GM18502 (cell line): ENCODE results near the gene GET3.

Experiments
- ATAC-seq: cut with Tn5 transposase; IDR thresholded peaks from one replicate; pipeline ENCODE4 v1.9.1; 2021; ENCODE audit warnings: mild to moderate bottlenecking; ENCODE audit not compliant: unreplicated experiment, poor library complexity

The GET3 gene

DNA sequence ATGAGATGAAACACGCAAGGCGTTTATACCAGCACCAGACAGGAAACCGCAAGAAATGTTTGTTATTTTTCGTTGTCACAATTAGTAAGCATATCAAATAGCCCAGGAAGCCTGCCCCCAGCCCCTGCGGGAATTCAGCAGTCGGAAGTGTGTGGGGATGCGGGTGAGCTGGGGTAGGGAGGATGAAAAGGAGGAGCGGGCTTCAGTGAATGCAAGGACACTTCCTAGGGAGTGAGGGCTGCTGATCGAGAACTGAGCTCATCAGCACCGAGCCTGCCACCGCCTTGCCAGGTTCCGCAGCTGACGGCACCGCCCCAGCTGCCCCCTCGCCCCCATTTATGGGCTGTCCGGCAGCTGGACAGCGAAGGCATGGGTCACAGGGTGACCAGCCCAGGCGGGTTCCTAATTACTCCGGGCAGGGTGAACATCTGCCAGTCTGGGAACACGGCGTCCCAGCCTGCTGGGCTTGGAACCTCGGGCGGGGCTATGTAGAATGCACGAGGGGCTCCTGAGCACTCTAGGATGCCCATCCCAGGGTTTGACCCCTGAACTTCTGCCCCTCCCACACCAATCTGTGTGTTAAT lies 12.7 kb downstream of the GET3 start:
- no peak for ATAC-seq

DNA sequence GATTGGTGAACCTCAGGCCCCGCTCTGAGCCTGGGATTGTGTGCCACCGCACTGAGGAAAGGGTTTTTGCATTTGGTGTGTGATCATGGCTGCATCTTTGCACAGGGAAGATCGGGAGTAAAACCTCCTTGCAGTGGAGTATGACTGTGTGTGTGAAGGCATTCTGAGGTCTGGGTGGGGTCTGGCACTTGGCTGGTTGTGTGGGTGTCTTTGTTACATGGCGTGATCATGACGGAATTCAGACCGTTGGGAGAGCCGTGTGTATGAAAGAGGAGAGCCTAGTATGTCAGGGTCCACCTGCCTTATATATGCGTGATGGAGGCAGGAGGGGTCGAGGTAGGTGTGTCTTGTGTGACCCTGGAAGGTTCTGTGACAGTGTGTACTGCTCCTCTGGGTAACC lies 13.6 kb downstream of the GET3 start:
- no peak for ATAC-seq

DNA sequence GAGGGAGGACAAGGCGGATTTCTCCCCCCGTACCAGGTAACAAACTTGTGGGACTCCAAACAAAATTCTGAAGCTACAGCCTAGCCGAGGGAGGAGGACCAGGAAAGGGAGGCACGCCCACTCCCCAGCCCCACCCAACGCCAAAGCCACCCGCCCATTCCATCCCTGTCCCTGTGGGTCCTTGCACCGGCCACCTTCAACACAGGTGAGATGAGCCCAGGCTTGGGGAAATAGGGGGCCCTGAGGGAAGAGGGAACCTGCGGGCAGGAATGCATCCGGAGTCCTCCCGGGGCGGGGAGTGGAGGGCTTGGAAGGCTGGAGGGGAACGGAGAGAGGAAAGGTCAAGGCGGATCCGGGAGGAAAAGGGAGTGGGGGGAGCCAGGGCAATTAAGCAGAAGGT lies 14.3 kb downstream of the GET3 start, which contains the start of gene BEST2:
TSS of gene BEST2 (plus strand) at position 157 of the 400 bp plus-strand sequence. CDS start 802 bp downstream, outside the sequence.
- ATAC-seq: no peak

DNA sequence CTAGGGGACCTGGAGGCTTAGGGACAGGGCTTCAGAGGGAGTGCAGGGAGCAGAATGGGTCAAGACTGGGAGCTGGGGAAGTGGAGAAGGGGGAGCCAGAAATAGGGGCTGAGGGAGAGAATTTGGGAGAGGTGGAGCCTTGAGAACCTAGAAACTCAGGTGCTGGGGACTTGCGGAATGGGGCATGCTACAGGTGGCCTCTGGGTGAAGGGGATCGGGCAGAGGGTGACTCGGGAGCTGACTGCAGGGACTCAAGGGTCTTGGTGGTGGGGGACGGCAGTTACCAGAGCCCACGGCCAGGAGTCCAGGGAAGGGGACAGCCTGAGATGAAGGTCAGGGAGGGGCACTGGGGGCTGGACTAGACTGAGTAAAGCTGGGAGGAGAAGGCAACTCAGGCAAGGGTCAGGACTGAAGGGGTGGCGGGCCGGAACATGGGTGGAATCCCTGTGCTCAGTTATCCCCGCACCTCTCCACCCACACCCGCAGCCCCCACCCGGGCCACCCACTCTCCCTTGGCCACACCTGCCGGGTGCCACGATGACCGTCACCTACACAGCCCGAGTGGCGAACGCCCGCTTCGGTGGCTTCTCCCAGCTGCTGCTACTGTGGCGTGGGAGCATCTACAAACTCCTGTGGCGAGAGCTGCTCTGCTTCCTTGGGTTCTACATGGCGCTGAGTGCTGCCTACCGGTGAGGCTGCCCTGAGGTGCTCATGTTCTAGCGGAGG lies 14.9 kb downstream of the GET3 start:
- no peak for ATAC-seq

DNA sequence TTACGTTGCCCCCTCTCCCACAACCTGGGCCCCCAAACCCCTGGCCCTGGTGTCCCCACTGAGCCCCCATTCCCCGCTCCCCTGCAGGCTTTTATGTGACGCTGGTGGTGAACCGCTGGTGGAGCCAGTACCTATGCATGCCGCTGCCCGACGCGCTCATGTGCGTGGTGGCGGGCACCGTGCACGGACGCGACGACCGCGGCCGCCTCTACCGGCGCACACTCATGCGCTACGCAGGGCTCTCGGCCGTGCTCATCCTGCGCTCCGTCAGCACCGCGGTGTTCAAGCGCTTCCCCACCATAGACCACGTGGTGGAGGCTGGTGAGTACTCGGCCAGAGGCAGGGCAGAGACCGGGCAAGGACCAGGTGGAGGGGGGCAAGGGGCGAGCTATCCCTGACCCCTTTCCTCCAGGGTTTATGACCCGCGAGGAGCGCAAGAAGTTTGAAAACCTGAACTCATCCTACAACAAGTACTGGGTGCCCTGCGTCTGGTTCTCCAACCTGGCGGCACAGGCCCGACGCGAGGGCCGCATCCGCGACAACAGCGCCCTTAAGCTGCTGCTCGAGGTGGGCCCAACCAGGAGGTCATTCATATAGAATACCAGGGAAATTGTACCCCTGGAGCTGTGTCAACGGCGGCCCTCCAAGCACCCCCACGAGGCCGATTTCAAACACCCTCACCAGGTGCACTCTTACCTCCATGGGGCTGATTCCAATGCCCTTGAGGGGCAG lies 17.3 kb downstream of the GET3 start:
- no peak for ATAC-seq

DNA sequence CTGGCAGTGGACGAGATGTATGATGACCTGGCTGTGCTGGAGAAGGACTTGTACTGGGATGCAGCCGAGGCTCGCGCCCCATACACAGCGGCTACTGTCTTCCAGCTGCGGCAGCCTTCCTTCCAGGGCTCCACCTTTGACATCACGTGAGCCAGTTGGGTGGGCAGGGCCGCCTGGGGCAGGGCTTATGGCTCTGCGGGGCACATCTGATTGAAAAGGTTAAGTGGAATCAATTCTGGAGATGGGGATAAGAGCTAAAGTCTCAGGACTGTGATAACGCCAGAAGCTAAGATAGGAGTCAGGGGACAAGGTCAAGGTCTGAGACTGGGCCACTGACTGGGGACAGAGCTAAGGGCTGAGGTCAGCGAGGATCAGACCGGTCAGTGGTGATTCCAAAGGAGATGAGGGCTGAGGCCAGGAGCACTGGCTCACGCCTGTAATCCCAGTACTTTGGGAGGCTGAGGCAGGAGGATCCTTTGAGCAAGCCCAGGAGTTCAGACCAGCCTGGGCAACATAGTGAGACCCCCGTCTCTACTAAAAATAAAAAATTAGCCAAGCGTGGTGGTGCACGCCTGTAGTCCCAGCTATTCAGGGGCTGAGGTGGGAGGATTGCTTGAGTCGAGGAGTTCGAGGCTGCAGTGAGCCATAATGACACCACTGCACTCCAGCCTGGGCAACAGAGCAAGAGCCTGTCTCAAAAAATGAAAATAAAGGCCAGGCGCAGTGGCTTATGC lies 19.0 kb downstream of the GET3 start:
- ATAC-seq: no peak

DNA sequence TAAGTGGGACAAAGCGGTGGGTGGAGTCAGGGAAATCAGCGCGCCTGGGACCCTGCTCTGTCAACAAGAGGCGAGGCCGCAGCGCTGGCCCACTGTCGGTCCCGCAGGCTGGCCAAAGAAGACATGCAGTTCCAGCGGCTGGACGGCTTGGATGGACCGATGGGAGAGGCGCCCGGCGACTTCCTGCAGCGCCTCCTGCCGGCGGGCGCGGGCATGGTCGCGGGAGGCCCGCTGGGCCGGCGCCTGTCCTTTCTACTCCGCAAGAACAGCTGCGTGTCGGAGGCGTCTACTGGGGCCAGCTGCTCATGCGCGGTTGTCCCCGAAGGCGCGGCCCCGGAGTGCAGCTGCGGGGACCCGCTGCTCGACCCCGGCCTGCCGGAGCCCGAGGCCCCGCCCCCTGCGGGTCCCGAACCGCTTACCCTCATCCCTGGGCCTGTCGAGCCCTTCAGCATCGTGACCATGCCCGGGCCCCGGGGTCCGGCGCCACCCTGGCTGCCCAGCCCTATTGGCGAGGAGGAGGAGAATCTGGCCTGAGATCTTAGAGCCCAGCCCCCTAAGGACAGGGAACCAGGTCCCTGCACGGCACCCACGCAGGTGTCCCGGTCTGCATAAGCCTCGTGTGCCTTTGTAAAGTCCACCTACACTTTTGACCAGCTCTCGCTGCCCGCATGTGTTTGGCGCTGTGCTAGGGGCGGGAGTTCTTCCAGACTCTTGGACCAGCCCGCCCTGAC lies 20.4 kb downstream of the GET3 start:
- no peak for ATAC-seq

DNA sequence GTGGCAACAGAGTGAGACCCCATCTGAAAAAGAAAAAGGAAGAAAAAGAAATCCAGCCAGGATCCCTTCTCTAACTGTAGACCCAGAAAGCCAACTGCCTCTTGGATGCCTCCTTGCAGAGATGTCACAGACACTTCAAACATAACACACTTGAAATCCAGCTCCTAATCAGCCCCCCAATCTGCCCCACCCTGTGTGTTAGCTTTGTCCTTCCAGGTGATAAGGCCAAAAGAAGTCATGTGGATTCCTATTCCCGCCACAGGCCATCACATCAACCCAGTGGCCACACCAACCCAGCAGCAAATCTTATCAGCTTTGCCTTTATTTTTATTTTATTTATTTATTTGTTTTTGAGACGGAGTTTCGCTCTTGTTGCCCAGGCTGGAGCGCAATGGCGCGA lies 22.4 kb downstream of the GET3 start:
- ATAC-seq: no peak

DNA sequence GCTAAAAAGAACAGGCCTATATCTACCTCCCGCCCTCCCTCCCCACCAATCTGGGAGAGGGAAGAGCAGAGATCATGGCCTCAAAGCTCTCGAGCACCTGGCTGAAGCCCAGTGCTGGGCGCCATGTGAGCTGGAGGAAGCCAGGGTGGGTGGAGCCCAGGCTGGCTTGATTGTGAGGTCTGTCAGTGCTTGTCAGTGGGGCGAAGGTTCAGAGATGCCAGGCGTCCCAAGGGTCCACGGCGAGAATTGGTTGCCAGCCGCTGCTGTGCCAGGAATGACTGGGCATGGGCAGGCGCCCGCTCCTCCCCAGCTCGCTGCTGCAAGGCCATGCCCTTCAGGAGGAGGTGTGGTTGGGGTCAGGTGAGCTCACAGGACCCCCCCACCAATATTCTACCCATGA lies 25.8 kb downstream of the GET3 start:
- ATAC-seq: no peak

DNA sequence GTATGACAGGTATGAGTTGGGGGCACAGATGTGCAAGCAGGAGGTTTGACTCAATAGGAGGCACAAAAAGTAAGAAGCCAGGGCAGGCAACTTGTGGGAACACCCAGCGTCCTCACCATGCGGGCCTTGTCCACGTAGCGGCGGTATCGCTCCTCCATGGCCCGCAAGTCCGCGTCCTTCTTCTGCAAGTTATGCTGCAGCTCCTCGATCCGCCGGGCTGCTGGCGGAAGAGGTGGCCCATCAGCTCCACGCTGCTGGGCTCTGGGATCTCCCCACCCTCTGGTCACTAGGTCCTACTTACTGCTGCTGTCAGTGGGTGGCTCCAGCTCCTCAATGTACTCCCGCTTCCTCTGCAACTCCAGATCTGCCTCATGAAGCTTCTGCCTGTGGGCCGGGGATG lies 27.4 kb downstream of the GET3 start:
- ATAC-seq: no peak

DNA sequence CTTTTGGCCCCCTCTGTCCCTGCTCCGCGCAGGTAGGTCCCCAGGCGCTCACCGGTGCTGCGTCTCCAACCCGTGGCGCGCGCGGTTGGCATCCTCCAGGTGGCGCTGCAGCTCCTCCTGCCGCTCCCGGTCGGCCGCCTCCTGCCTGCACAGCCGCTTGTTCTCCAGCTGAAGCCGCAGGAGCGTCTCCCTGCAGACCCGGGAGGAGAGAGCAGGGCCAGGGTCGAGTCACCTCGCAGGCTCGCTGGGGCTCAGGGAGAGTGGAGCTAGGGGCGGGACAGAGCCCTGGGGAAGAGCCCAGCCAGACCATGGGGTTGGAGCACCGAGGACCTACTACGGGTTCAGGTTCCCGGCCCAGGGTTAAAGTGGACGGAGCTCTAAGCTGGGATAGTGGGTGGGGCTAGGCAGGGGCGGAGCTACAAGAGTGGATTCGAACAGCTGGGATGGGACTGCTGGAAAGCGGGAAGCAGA lies 28.8 kb downstream of the GET3 start:
- no peak for ATAC-seq

DNA sequence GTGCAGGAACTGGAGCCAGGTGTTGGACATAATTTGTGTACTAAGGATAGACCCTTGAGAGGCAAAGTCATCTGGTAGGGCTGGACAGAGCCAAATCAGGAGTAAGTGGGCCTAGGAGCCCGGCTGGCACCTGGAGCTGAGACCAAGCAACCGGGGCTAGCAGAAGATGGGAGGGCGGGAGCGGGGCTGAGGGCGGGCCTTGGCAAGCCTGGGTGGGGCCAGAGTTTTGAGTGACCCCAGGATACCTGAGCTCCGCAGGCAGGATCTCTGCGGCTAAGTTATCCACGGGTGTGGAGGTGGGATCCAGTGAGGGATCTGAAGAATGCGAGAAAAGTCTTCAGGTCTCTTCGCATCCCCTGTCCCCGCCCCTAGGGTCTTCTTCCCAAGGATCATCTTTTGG lies 29.9 kb downstream of the GET3 start:
- no peak for ATAC-seq

DNA sequence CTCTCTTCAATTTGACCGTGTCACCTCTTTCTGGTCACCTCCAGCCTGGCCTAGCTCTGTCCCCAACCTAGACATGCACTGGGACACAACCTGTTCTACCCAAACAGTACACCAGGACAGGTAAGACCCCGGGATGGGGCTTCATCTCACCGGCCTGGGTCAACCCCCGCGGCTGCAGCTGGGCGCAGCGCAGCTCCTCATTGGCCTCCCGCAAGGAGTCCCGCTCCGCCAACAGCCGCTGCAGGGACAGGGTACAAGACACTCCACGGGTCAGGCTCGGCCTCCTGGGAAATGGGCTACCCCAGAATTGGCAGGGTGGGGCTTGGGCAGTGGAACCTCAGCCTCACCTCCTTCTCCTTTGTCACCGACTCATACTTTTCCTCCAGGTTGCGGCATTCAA lies 30.4 kb downstream of the GET3 start:
- no peak for ATAC-seq

DNA sequence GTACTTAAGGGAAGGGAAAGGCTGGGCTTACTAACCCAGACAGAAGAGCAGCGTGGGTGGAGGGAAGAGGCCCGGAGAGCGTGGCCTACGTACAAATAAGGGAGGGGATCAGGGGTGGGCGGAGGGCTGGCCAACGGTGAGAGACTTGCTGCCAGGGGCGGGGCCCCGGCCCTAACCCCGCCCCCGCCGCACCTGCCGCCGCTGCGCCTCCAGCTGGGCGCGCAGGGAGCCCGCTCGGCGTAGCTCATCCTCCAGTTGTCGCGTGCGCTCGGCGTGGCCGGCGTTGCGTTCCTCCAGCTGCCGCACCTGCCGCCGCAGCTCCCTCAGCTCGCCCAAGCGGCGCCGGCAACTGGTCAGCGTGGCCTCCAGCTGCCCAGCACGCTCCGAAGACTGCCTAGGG lies 32.4 kb downstream of the GET3 start:
- ATAC-seq: no peak

DNA sequence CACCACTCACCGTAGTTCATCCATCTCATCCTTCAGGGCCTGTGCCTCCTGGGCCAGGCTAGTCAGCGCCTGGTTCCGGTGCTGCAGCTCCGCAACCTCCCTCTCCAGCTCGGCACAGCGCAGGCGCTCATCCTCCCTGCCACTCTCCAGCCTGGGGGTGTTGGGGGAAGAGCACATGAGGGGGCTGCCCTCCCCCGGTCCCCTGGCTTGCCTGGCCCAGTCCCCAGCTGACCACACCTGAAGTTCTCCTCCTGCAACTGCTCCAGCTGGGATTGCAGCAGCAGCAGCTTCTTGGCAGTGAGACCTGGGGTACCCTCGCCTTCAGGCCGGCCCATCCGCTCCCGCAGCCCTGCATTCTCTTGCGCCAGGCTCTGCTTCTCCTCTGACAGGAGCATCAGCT lies 33.6 kb downstream of the GET3 start:
- ATAC-seq: no peak

DNA sequence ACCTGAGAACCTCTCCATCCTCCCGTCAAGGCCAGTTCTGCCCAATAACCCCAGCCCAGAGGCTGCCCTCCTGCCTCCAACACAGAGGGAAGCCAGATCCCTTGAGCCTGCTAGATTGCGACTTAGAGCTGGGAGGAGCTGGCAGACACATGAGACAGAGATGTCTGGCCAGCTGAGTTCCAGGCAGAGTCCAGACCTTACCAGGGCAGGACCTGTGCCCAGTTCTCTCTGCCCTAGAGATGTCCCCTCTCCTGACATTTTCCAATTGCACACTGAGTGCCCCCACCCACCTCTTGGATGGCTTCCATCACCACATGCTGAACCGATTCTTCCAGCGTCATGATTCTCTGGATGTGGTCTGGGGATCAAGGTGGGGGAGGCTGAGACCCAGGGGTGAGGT lies 35.0 kb downstream of the GET3 start:
- no peak for ATAC-seq

DNA sequence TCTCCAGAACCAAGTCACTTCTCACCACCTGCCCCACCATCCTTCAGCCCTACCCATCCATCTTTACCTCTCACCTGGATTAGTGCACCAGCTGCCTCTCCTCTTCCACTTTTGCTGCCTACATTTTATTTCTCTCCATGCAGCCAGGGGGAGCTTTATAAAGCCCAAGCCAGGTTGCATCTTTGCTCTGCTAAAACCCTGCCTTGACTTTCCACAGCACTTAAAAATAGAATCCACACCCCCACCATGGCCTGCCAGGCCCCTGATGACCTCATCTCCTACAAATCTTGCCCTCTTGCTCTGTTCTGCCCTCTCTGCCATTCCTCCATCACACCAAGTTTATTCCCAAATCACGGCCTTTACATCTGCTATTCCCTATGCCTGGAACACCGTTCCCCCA lies 36.3 kb downstream of the GET3 start:
- no peak for ATAC-seq

DNA sequence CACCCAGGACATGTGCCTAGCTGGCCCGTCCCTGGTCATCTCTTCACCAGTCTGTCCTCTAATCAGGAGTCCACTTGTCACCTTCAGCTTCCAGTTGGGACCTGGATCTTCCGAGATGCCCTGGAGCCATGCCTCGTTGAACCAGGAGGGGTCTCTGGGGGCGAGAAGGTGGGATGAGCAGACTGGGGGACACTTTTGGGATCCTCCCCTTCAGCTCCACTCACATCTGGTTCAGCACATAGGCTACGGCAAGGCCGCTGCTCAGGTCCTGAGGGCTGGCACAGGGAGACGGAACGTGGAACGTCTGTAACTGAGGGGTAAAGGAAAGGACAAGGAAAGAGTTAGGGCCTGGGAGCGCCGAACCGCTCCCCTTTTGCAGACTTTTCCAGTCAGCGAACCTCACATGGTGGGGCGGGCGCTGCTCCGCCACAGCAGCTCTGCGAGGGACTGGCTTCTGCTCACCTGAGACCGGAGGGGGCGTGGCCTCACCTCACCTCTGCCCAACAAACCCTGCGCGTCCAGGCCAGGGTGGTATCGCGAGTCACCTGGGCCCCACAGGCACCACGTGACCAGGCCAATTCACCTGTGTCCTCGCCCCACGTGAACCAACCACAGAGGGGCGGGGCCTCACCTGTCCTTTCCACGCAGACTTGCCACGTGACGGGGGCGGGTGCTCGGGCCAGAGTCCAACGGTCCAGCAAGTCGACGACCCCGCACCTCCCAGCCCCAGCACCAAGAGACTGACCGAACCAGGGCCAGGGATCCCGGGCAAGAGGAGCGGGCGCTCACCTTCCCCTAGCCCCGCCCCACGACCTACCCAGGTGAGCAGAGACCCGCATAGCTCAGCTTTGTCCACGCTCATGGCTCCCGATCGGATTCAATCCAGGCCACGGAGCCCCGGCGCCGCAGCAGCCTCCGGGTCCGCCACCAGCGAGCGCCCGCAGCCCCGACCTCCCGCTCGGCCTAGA lies 37.6 kb downstream of the GET3 start, which contains the start of gene HOOK2:
TSS of gene HOOK2 (minus strand) at position 965 of the 968 bp plus-strand sequence. CDS start at position 862, 103 bp downstream.
- ATAC-seq: no peak
